ENCODE results near the gene SLC1A3. TPM values are rescaled to one million over a fixed set of nuclear protein-coding genes. Genes with fewer than 3 reads are reported as not detected.
A peak's percentile ranks its signal among the peaks of the same experiment; 100 is the strongest.

The SLC1A3 gene
- total and polyA plus RNA-seq, 10 of the 15 experiments (the other 5 are each of a cell fraction or from before 2014, with no cell fraction given) = 0.23 to 4.4 (median 3.3) TPM

DNA sequence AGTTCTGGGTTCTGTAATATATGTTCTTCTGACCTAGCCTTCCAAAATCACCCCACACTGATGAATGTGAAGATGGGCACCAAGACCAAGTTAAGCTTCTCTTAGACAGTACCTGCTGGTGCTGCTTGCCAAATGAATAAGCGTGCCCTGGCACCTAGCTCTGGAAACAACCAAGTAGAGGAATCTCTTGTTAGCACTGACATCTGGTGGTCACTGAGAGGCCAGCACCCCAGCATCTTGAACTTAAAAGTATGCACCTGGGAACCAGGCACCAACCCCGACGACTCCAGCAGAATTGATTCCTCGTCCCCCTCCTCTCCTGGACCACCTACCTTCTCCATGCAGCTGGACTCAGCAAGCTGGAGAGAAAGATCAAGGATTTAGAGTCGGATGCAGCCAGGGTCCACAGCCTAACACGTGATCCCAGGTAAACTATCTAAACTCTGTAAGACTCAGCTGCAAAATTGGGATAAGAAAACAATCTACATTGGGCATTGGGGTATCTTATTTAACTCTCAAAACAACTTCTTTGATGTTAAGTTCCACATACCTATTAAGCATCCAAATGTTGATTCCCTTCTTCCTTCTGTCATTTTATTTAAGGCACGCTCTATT, 89.8 kb downstream of the SLC1A3 start (continued):
- TF ChIP-seq, protein P1, sequence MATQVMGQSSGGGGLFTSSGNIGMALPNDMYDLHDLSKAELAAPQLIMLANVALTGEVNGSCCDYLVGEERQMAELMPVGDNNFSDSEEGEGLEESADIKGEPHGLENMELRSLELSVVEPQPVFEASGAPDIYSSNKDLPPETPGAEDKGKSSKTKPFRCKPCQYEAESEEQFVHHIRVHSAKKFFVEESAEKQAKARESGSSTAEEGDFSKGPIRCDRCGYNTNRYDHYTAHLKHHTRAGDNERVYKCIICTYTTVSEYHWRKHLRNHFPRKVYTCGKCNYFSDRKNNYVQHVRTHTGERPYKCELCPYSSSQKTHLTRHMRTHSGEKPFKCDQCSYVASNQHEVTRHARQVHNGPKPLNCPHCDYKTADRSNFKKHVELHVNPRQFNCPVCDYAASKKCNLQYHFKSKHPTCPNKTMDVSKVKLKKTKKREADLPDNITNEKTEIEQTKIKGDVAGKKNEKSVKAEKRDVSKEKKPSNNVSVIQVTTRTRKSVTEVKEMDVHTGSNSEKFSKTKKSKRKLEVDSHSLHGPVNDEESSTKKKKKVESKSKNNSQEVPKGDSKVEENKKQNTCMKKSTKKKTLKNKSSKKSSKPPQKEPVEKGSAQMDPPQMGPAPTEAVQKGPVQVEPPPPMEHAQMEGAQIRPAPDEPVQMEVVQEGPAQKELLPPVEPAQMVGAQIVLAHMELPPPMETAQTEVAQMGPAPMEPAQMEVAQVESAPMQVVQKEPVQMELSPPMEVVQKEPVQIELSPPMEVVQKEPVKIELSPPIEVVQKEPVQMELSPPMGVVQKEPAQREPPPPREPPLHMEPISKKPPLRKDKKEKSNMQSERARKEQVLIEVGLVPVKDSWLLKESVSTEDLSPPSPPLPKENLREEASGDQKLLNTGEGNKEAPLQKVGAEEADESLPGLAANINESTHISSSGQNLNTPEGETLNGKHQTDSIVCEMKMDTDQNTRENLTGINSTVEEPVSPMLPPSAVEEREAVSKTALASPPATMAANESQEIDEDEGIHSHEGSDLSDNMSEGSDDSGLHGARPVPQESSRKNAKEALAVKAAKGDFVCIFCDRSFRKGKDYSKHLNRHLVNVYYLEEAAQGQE (IDR thresholded peaks at IDR 0.05; ENCODE audit: low read depth, low read length) = no peak
- no peak for TF ChIP-seq NR2F1 (conservative IDR thresholded peaks at IDR 0.05)
- TF ChIP-seq KAT2A (conservative IDR thresholded peaks at IDR 0.05; ENCODE audit: control insufficient read depth, low read depth, low read length) = no peak
- no peak for TF ChIP-seq SMAD1 (IDR thresholded peaks at IDR 0.05; ENCODE audit: low read depth, partially characterized antibody)
- TF ChIP-seq ETV6 (conservative IDR thresholded peaks at IDR 0.05 in 1 of 2, IDR thresholded peaks at IDR 0.05 in 1 of 2; ENCODE audit: borderline replicate concordance in 1 of 2, low read depth in 1 of 2) = no peak
- peak; percentile 52; the same call in 1 of the 2 replicates for TF ChIP-seq RAD21 (IDR thresholded peaks at IDR 0.05; ENCODE audit: insufficient read depth, low read depth, low read length)
- TF ChIP-seq KLF5 (IDR thresholded peaks at IDR 0.05; ENCODE audit: partially characterized antibody) = no peak
- TF ChIP-seq FOXM1 (IDR thresholded peaks at IDR 0.05; ENCODE audit: low read depth, low read length) = no peak
- TF ChIP-seq, protein P2, sequence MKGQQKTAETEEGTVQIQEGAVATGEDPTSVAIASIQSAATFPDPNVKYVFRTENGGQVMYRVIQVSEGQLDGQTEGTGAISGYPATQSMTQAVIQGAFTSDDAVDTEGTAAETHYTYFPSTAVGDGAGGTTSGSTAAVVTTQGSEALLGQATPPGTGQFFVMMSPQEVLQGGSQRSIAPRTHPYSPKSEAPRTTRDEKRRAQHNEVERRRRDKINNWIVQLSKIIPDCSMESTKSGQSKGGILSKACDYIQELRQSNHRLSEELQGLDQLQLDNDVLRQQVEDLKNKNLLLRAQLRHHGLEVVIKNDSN (IDR thresholded peaks at IDR 0.05; ENCODE audit: borderline replicate concordance, extremely low read length, insufficient read depth, low read depth, low read length) = no peak
- TF ChIP-seq GABPA (IDR thresholded peaks at IDR 0.05; ENCODE audit: low read depth) = no peak
- no peak for TF ChIP-seq YY1 (IDR thresholded peaks at IDR 0.05; ENCODE audit: low read depth, low read length)
- TF ChIP-seq HCFC1 (IDR thresholded peaks at IDR 0.05; ENCODE audit: low read length) = no peak
- TF ChIP-seq IKZF2 (IDR thresholded peaks at IDR 0.05) = no peak
- TF ChIP-seq SIN3A (IDR thresholded peaks at IDR 0.05; ENCODE audit: low read depth, low read length) = no peak
- no peak for TF ChIP-seq SUPT20H (IDR thresholded peaks at IDR 0.05; ENCODE audit: borderline replicate concordance, control insufficient read depth, low read depth, low read length)
- TF ChIP-seq, protein P3, sequence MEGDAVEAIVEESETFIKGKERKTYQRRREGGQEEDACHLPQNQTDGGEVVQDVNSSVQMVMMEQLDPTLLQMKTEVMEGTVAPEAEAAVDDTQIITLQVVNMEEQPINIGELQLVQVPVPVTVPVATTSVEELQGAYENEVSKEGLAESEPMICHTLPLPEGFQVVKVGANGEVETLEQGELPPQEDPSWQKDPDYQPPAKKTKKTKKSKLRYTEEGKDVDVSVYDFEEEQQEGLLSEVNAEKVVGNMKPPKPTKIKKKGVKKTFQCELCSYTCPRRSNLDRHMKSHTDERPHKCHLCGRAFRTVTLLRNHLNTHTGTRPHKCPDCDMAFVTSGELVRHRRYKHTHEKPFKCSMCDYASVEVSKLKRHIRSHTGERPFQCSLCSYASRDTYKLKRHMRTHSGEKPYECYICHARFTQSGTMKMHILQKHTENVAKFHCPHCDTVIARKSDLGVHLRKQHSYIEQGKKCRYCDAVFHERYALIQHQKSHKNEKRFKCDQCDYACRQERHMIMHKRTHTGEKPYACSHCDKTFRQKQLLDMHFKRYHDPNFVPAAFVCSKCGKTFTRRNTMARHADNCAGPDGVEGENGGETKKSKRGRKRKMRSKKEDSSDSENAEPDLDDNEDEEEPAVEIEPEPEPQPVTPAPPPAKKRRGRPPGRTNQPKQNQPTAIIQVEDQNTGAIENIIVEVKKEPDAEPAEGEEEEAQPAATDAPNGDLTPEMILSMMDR (IDR thresholded peaks at IDR 0.05 in 2 of 3, conservative IDR thresholded peaks at IDR 0.05 in 1 of 3; ENCODE audit: control insufficient read depth in 2 of 3, extremely low read depth in 1 of 3, insufficient read depth in 1 of 3, low read depth in 3 of 3, low read length in 3 of 3) = peak; percentile 72 to 82 (median 77)
- no peak for TF ChIP-seq ZNF274 (IDR thresholded peaks at IDR 0.05; ENCODE audit: insufficient read depth, insufficient read length)
- 0 out of 2 replicates have a peak, but pooled peaks have one; percentile 38 for TF ChIP-seq ZNF207 (IDR thresholded peaks at IDR 0.05; ENCODE audit: borderline replicate concordance)
- TF ChIP-seq POU2F2 (IDR thresholded peaks at IDR 0.05; ENCODE audit: borderline replicate concordance, low read depth, low read length) = no peak
- no peak for TF ChIP-seq RBBP5 (conservative IDR thresholded peaks at IDR 0.05)
- no peak for TF ChIP-seq MYC (IDR thresholded peaks at IDR 0.05; ENCODE audit: insufficient read depth, insufficient read length, insufficient replicate concordance, low read length, severe bottlenecking)
- TF ChIP-seq CBX3 (IDR thresholded peaks at IDR 0.05; ENCODE audit: borderline replicate concordance, low read depth) = no peak
- TF ChIP-seq RELA (IDR thresholded peaks at IDR 0.05; ENCODE audit: borderline replicate concordance, partially characterized antibody) = no peak
